Heart left ventricle (tissue), 16 donors: ENCODE data around the gene NDUFAF2. TPM values are rescaled to one million over a fixed set of nuclear protein-coding genes. Genes with fewer than 3 reads are reported as not detected.

Experiments used
- ATAC-seq, 4 donors: fragments of 200-7000 bp; cut with Tn5 transposase; one replicate each; pipeline ENCODE4 v1.9.1; 2020 to 2022; ENCODE audit warnings: moderate library complexity in 4 of 4, mild to moderate bottlenecking in 3 of 4, moderate number of reproducible peaks in 1 of 4
- DNase-seq, 5 donors: peaks; one replicate each; pipeline ENCODE4 v3.0.0-alpha.2; 2020
- H3K27ac ChIP-seq, 12 donors: fragments of 200-600 bp; sonication (generic) in 4 of 12; one replicate each; pipeline versions ENCODE4 v1.5.0 to v1.8.0; 2016 to 2022; ENCODE audit warnings: mild to moderate bottlenecking in 2 of 12
- H3K27me3 ChIP-seq, 9 donors: fragments of 200-600 bp; sonication (generic) in 2 of 9; one replicate each; pipeline versions ENCODE4 v1.5.1 to v1.8.0; 2016 to 2022; ENCODE audit warnings: mild to moderate bottlenecking in 3 of 9
- H3K36me3 ChIP-seq, 9 donors: fragments of 200-600 bp; sonication (generic) in 2 of 9; one replicate each; pipeline versions ENCODE4 v1.5.0 to v1.8.0; 2018 to 2022; ENCODE audit warnings: mild to moderate bottlenecking in 2 of 9
- H3K4me1 ChIP-seq, 12 donors: fragments of 200-600 bp; sonication (generic) in 4 of 12; one replicate each; pipeline versions ENCODE4 v1.5.0 to v1.8.0; 2016 to 2022; ENCODE audit warnings: mild to moderate bottlenecking in 3 of 12
- H3K4me3 ChIP-seq, 12 donors: fragments of 200-600 bp; sonication (generic) in 4 of 12; one replicate each; pipeline versions ENCODE4 v1.5.0 to v1.8.0; 2017 to 2022; ENCODE audit warnings: mild to moderate bottlenecking in 9 of 12, moderate library complexity in 4 of 12
- H3K9me3 ChIP-seq, 12 donors: fragments of 200-600 bp; sonication (generic) in 4 of 12; one replicate each; pipeline versions ENCODE4 v1.5.0 to v1.8.0; 2016 to 2022; ENCODE audit warnings: mild to moderate bottlenecking in 1 of 12
- CTCF ChIP-seq, 12 donors: fragments of 200-600 bp; sonication (generic) in 4 of 12; IDR thresholded peaks; one replicate each; pipeline versions ENCODE4 v1.5.0 to v1.8.0; 2018 to 2022; ENCODE audit warnings: antibody characterized with exemption in 12 of 12, mild to moderate bottlenecking in 5 of 12
- POLR2A ChIP-seq, 2 donors: fragments of 450-650 bp; IDR thresholded peaks; one replicate each; pipeline ENCODE4 v1.6.1; 2017; ENCODE audit warnings: antibody characterized with exemption in 2 of 2, mild to moderate bottlenecking in 2 of 2, moderate library complexity in 2 of 2
- WGBS, 4 donors: extraction: QIAGEN DNeasy Blood & Tissue Kit in 2 of 4; methylation state at CpG; one replicate each; pipeline versions ENCODE4 v1.1.5 to v1.1.7; 2013 to 2018; 5-methylcytosine and 5-hydroxymethylcytosine counted together
- intact Hi-C, 10 donors: fragments of 100-400 bp; cut with DNase I; formaldehyde crosslinking; loops; one replicate each; pipeline versions ENCODE4 v1.11.1 to v1.14.2; 2022
- polyA plus RNA-seq, 2 donors: library from polyadenylated mRNA; stranded (reverse); fragments of 200-250 nt; gene quantifications; one replicate each; pipeline ENCODE4 v1.2.3, GENCODE V29; 2013
- total RNA-seq, 9 donors: library from RNA; depleted of rRNA in 2 of 9; stranded (reverse); fragments of >200 nt in 2 of 9; fragmentation: NEBNext Ultra II Directional in 3 of 9; extraction: Animal tissue kit (Norgen Biotek cat#: 25700) in 3 of 9; gene quantifications; one replicate each; pipeline versions ENCODE4 v1.1.0 to v1.2.4, GENCODE V29; 2016 to 2023
- donor health status: ischemic (EF 13 %, LVEDD 7.1; RV severe dilation, severe dysfunction).
- donor health status: healthy with polysubstance abuse.
- donor health status: DM: no; HTN: yes; CAD: no.
- donor health status: DM: no; HTN: no; CAD: no.
- donor health status: ischemic (EF 25% LVEDD 6.9; RV normal size, moderate dysfunction).
- donor health status: ischemic (EF 25% LVEDD 5.7; RV mildly dilated, moderate dysfunction).
- donor health status: healthy.
- donor health status: DM: yes; HTN: yes; CAD: no.
- donor health status: ischemic (EF 35%, LVEDD 5.7; RV mildly dilated, moderate dysfunction).
- donor health status: nonischemic (EF 11% LVEDD 7.7; RV severe dilation, severe dysfunction).
- donor health status: DM: yes; HTN: yes; CAD: no.
- donor health status: PGD.
- donor health status: ischemic (EF 29% LVEDD 5.4; RV normal size, mild dysfunction).
- donor health status: nonischemic (EF 23%, LVEDD 6.1; RV moderate dilation, normal function).

The NDUFAF2 gene
- total and polyA plus RNA-seq, 11 donors: 22.9 to 87.7 (median 38.4) TPM

GRCh38 chr5:61098251-61098995 is 153.4 kb downstream of the NDUFAF2 start:
- H3K36me3 ChIP-seq: peaks cover 0 to 7% (median 0%) of the 10 kb centered on the region in 9 donors
- intact Hi-C loops: no loop called here
- no peak overlapping the region for H3K27ac ChIP-seq
- ATAC-seq: no peak
- TF ChIP-seq POLR2A (IDR thresholded peaks at IDR 0.05): no peak
- no peak for TF ChIP-seq CTCF (IDR thresholded peaks at IDR 0.05)
- H3K4me3 ChIP-seq: no peak overlapping the region
- peaks cover 0 to 5% (median 0%) of the 10 kb centered on the region in 12 donors for H3K4me1 ChIP-seq
- peaks cover 0 to 9% (median 0%) of the 10 kb centered on the region in 12 donors for H3K9me3 ChIP-seq
- WGBS, 4 donors: 86 to 94% (median 89%) methylated on average over 1 of the region's 1 CpG
- no peak for DNase-seq
- H3K27me3 ChIP-seq: no peaks in the 10 kb centered on the region

- DNase-seq (no peak), ATAC-seq (peak in 1 of 4 donors; percentile 11)
- whole genome bisulfite sequencing, 4 donors: 56 to 78% (median 70%) methylated on average over 4 of the region's 4 CpGs
- Histone ChIP-seq H3K9me3 (peaks cover 0 to 9% (median 0%) of the 10 kb centered on the region in 12 donors), H3K27ac (peak overlapping the region in 3 of 12 donors; percentile 15 to 34 (median 27)), H3K4me3 (no peak overlapping the region), H3K4me1 (peaks cover 0 to 5% (median 0%) of the 10 kb centered on the region in 12 donors), H3K36me3 (peaks cover 0 to 7% (median 0%) of the 10 kb centered on the region in 9 donors), H3K27me3 (no peaks in the 10 kb centered on the region)
- TF ChIP-seq POLR2A (IDR thresholded peaks at IDR 0.05) (no peak), CTCF (IDR thresholded peaks at IDR 0.05) (no peak)
- intact Hi-C loops: no loop called here
Measured at GRCh38 chr5:61100437-61100836, 155.4 kb downstream of the NDUFAF2 start.

- intact Hi-C loops: no loop called here
- Histone ChIP-seq H3K27ac (no peak overlapping the region), H3K4me3 (no peak overlapping the region), H3K27me3 (no peaks in the 10 kb centered on the region), H3K36me3 (no peaks in the 10 kb centered on the region), H3K4me1 (no peaks in the 10 kb centered on the region), H3K9me3 (peaks cover 0 to 12% (median 0%) of the 10 kb centered on the region in 12 donors)
- TF ChIP-seq CTCF (IDR thresholded peaks at IDR 0.05) (no peak), POLR2A (IDR thresholded peaks at IDR 0.05) (no peak)
- 94 to 100% (median 99%) methylated on average over 1 of the region's 1 CpG for WGBS, 4 donors
- no peak for ATAC-seq
- DNase-seq: no peak
Measured at GRCh38 chr5:61114441-61114840, 169.4 kb downstream of the NDUFAF2 start.

- Histone ChIP-seq H3K27me3 (no peaks in the 10 kb centered on the region), H3K4me3 (no peak overlapping the region), H3K27ac (no peak overlapping the region), H3K9me3 (peaks cover 0 to 12% (median 0%) of the 10 kb centered on the region in 12 donors), H3K4me1 (no peaks in the 10 kb centered on the region), H3K36me3 (no peaks in the 10 kb centered on the region)
- TF ChIP-seq POLR2A (IDR thresholded peaks at IDR 0.05): no peak
- no peak for TF ChIP-seq CTCF (IDR thresholded peaks at IDR 0.05)
- intact Hi-C loops: no loop called here
- ATAC-seq: no peak
- 94 to 97% (median 96%) methylated on average over 3 of the region's 3 CpGs for WGBS, 4 donors
- no peak for DNase-seq
Measured at GRCh38 chr5:61115968-61116367, 171.0 kb downstream of the NDUFAF2 start.
